Measurements from ENCODE around the gene HHAT. TPM values are rescaled to one million over a fixed set of nuclear protein-coding genes. Genes with fewer than 3 reads are reported as not detected.

Gene HHAT
- total and polyA plus RNA-seq, 9 of the 15 experiments (the other 6 are each of a cell fraction or from before 2014, with no cell fraction given), result 0.07 to 0.16 (median 0.13) TPM; not detected in 1

- TF ChIP-seq ZNF79 (CRISPR knock-in tag; IDR thresholded peaks at IDR 0.05; ENCODE audit: low read depth) (no peak), LEF1 (IDR thresholded peaks at IDR 0.05) (no peak), STAG1 (CRISPR knock-in tag; IDR thresholded peaks at IDR 0.05; ENCODE audit: borderline replicate concordance) (peak; percentile 73; the same call in 1 of the 2 replicates), ZNF436 (CRISPR knock-in tag; IDR thresholded peaks at IDR 0.05) (no peak), TCF7 (IDR thresholded peaks at IDR 0.05; ENCODE audit: borderline replicate concordance) (no peak)
These were observed 78.6 kb downstream of the HHAT start (continued) for GRCh38 chr1:210407207-210407886.

GRCh38 chr1:210407887-210408252, 79.2 kb downstream of the HHAT start:
- no peak overlapping the region for H3K27ac ChIP-seq (ENCODE audit: extremely low read depth, low read depth, low read length)
- ChIA-PET CTCF (ENCODE audit: low intra/inter-chr PET ratio) (interaction anchor here (0.5 to 1.9 kb wide), 4 partner anchors 726 to 1655 kb away, joined by 3 to 18 read pairs (median 6); partner anchors contain the start of gene KCNH1), POLR2A (no interaction called here)
- in situ Hi-C loops (cut with MboI), result loop anchor here (10.0 to 25.0 kb wide), 2 partner anchors 727 to 1254 kb away; partner anchors contain the start of gene KCNH1
- no peak overlapping the region for H3K9ac ChIP-seq (ENCODE audit: insufficient read depth in 1 of 2, low read depth in 2 of 2, low read length in 2 of 2)
- no peak overlapping the region for H3K4me3 ChIP-seq
- ATAC-seq (no peak), DNase-seq (ENCODE audit: extremely low read depth in 1 of 4, low spot score in 3 of 4) (no peak), FAIRE-seq (no peak)
- H4K20me1 ChIP-seq (replicated peaks; ENCODE audit: control insufficient read depth, insufficient read depth, low read length), result no peaks in the 10 kb centered on the region
- no TSS peak for BruUV-seq (replicated peaks)
- no peak overlapping the region for H3K4me2 ChIP-seq (ENCODE audit: insufficient read depth, low read length)
- TF ChIP-seq RBM25 (IDR thresholded peaks at IDR 0.05; ENCODE audit: low read depth, low read length, severe bottlenecking) (peak; percentile 15), CCNT2 (IDR thresholded peaks at IDR 0.05; ENCODE audit: borderline replicate concordance, extremely low read depth, insufficient read length, low read depth, low read length) (no peak), ZBED1 (IDR thresholded peaks at IDR 0.05) (no peak), PKNOX1 (IDR thresholded peaks at IDR 0.05) (no peak), KLF6 (CRISPR knock-in tag; IDR thresholded peaks at IDR 0.05; ENCODE audit: borderline replicate concordance) (no peak)
- no peaks in the 10 kb centered on the region for H3K79me2 ChIP-seq (ENCODE audit: control insufficient read depth, insufficient read depth, low read length)
- H2AFZ ChIP-seq (ENCODE audit: low read depth, low read length), result no peak overlapping the region
- H3K36me3 ChIP-seq (ENCODE audit: control insufficient read depth, insufficient read depth, low read length), result no peaks in the 10 kb centered on the region
- no peaks in the 10 kb centered on the region for H3K4me1 ChIP-seq (replicated peaks in 1 of 2; ENCODE audit: control insufficient read depth in 2 of 2, insufficient read depth in 2 of 2, low read length in 2 of 2)
- no peaks in the 10 kb centered on the region for H3K9me3 ChIP-seq (replicated peaks; ENCODE audit: control insufficient read depth, insufficient read depth, low read depth, low read length)
- 0% methylated on average over 1 of the region's 1 CpG for WGBS (ENCODE audit: insufficient coverage, low coverage, missing lambda C conversion rate)
- H3K27me3 ChIP-seq (ENCODE audit: control insufficient read depth in 2 of 2, insufficient read depth in 2 of 2, low read length in 2 of 2), result no peaks in the 10 kb centered on the region; a peak in 1 of 5 replicates
- H3K9me1 ChIP-seq (ENCODE audit: control insufficient read depth, insufficient read depth, low read length), result no peaks in the 10 kb centered on the region
- intact Hi-C loops (cut with micrococcal nuclease), result loop anchor here (1.0 to 5.0 kb wide), 2 partner anchors 174 to 726 kb away; partner anchors contain the start of gene KCNH1
